Nephron (organoid): ENCODE results near the gene CAMKMT.

Experiments used
- H3K27ac Mint-ChIP-seq, 3 experiments: 2 replicates each; pipeline ENCODE4 v1.8.0; 2020; ENCODE audit warnings: mixed read lengths in 3 of 3, mild to moderate bottlenecking in 2 of 3, moderate library complexity in 1 of 3
- H3K27me3 Mint-ChIP-seq: 2 replicates; pipeline ENCODE4 v1.8.0; 2021; ENCODE audit warnings: low read depth, mild to moderate bottlenecking, moderate library complexity, mixed read lengths
- H3K36me3 Mint-ChIP-seq: 2 replicates; pipeline ENCODE4 v1.8.0; 2020; ENCODE audit warnings: low read depth, mixed read lengths
- H3K4me1 Mint-ChIP-seq: 2 replicates; pipeline ENCODE4 v1.8.0; 2020; ENCODE audit warnings: mixed read lengths
- H3K4me3 Mint-ChIP-seq, 3 experiments: 2 replicates each; pipeline ENCODE4 v1.8.0; 2020; ENCODE audit warnings: mild to moderate bottlenecking in 3 of 3, mixed read lengths in 3 of 3, moderate library complexity in 2 of 3
- H3K9me3 Mint-ChIP-seq: 2 replicates; pipeline ENCODE4 v1.8.0; 2020; ENCODE audit warnings: mixed read lengths
- CTCF ChIP-seq, 3 experiments: fragments of 200-600 bp; sonication (generic); IDR thresholded peaks; one replicate each; pipeline ENCODE4 v1.5.0; 2021; ENCODE audit warnings: antibody characterized with exemption in 3 of 3; ENCODE audit not compliant: unreplicated experiment in 3 of 3

Gene CAMKMT

GRCh38 chr2:44549099-44549471, 187.3 kb downstream of the CAMKMT start:
- Mint-ChIP-seq H3K36me3 (no peaks in the 10 kb centered on the region), H3K9me3 (no peaks in the 10 kb centered on the region), H3K4me3 (no peak overlapping the region), H3K4me1 (peaks cover 44% of the 10 kb centered on the region), H3K27me3 (peaks cover 3% of the 10 kb centered on the region), H3K27ac (no peak overlapping the region)
- TF ChIP-seq CTCF (IDR thresholded peaks at IDR 0.05; ENCODE audit: unreplicated experiment in 3 of 3), result no peak

- peaks cover 39% of the 10 kb centered on the region for H3K4me1 Mint-ChIP-seq
- H3K27ac Mint-ChIP-seq, result no peak overlapping the region
- no peaks in the 10 kb centered on the region for H3K9me3 Mint-ChIP-seq
- peaks cover 3% of the 10 kb centered on the region for H3K27me3 Mint-ChIP-seq
- H3K36me3 Mint-ChIP-seq, result no peaks in the 10 kb centered on the region
- no peak overlapping the region for H3K4me3 Mint-ChIP-seq
- no peak for TF ChIP-seq CTCF (IDR thresholded peaks at IDR 0.05; ENCODE audit: unreplicated experiment in 3 of 3)
Observed at GRCh38 chr2:44549856-44550255, 188.1 kb downstream of the CAMKMT start.

- no peaks in the 10 kb centered on the region for H3K36me3 Mint-ChIP-seq
- no peak overlapping the region for H3K27ac Mint-ChIP-seq
- H3K4me1 Mint-ChIP-seq, result peaks cover 32% of the 10 kb centered on the region
- TF ChIP-seq CTCF (IDR thresholded peaks at IDR 0.05; ENCODE audit: unreplicated experiment in 3 of 3), result no peak
- H3K27me3 Mint-ChIP-seq, result peaks cover 3% of the 10 kb centered on the region
- H3K4me3 Mint-ChIP-seq, result no peak overlapping the region
- H3K9me3 Mint-ChIP-seq, result no peaks in the 10 kb centered on the region
Observed at GRCh38 chr2:44550561-44550960, 188.8 kb downstream of the CAMKMT start.

GRCh38 chr2:44551497-44551896, 189.8 kb downstream of the CAMKMT start:
- H3K36me3 Mint-ChIP-seq, result no peaks in the 10 kb centered on the region
- H3K9me3 Mint-ChIP-seq, result no peaks in the 10 kb centered on the region
- TF ChIP-seq CTCF (IDR thresholded peaks at IDR 0.05; ENCODE audit: unreplicated experiment in 3 of 3), result no peak
- peaks cover 28% of the 10 kb centered on the region for H3K4me1 Mint-ChIP-seq
- no peak overlapping the region for H3K27ac Mint-ChIP-seq
- peaks cover 3% of the 10 kb centered on the region for H3K27me3 Mint-ChIP-seq
- H3K4me3 Mint-ChIP-seq, result no peak overlapping the region

GRCh38 chr2:44553456-44553855, 191.7 kb downstream of the CAMKMT start:
- H3K4me3 Mint-ChIP-seq, result no peak overlapping the region

More at GRCh38 chr2:44553456-44553855, 191.7 kb downstream of the CAMKMT start:
- H3K27me3 Mint-ChIP-seq, result peaks cover 3% of the 10 kb centered on the region
- H3K9me3 Mint-ChIP-seq, result no peaks in the 10 kb centered on the region
- no peak overlapping the region for H3K27ac Mint-ChIP-seq
- peaks cover 8% of the 10 kb centered on the region for H3K4me1 Mint-ChIP-seq
- no peaks in the 10 kb centered on the region for H3K36me3 Mint-ChIP-seq
- TF ChIP-seq CTCF (IDR thresholded peaks at IDR 0.05; ENCODE audit: unreplicated experiment in 3 of 3), result no peak
